Putamen (tissue), 1 donor: ENCODE results near the gene SLC25A5.

ENCODE experiments used
- DNase-seq: peaks from one replicate; pipeline ENCODE4 v3.0.0-alpha.2; 2016; ENCODE audit warnings: low spot score

SLC25A5 gene

GRCh38 chrX:119505945-119506344 lies 37.7 kb downstream of the SLC25A5 start:
- DNase-seq: no peak

GRCh38 chrX:119507206-119507605 lies 39.0 kb downstream of the SLC25A5 start:
- no peak for DNase-seq

GRCh38 chrX:119512146-119512800 lies 44.0 kb downstream of the SLC25A5 start:
- no peak for DNase-seq

DNA sequence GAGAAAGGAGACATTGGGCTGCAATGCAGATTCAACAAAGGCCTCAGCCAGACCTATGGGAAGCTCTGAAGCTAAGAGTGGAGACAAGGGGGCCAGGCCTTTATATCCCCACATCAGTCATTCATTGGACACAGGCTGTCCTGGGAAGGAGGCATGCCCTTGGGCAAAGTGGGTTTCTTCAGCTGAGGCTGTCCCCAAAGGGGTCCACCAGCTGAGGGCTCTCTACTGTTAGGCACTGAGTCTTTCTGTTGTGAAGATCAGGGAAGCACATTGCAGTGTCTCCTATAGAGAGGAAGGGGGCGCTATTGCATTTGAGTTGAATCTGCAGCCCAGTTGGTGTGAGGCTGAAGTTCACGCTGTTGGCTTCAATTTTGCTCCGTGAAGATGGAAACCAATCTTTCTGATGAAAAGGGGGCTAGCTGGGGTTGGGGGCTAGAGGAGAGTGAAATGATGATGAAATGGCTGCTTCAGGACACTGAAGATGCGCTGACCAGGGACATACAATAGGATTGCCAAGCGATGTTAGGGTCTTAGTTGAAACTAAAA lies 48.0 kb downstream of the SLC25A5 start:
- DNase-seq: peak; percentile 31

DNA sequence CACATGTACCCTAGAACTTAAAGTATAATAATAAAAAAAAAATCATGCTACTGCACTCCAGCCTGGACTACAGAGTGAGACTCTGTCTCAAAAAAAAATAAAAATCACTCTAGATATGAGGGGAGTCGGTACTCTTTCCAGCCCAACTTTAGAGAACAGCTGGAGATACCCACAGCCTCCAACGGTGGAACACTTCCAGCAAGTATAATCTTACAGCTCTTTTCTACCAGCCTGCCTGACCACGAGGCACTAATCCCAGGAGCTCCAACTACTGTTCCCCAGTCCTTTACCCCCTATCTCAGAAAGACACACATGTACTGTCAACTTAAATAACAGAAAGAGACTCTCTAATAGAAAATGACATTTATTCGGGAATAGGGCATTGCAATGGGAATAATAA lies 50.1 kb downstream of the SLC25A5 start:
- no peak for DNase-seq
